SK-N-SH treated with all-trans-retinoic acid at 6 μM for 48 hours (cell line): ENCODE data around the gene ANKRD6.

Experiments
- ATAC-seq: fragments of 200-7000 bp; cut with Tn5 transposase; 3 replicates; pipeline ENCODE4 v1.9.1; 2020; ENCODE audit warnings: mild to moderate bottlenecking, moderate library complexity
- ARNTL ChIP-seq: fragments of 450-650 bp; formaldehyde crosslinking; IDR thresholded peaks from 2 replicates; pipeline ENCODE4 v1.5.0; 2020; ENCODE audit warnings: low read depth, mild to moderate bottlenecking, moderate library complexity, borderline replicate concordance
- BACH2 ChIP-seq: fragments of 250-450 bp; sonication (Bioruptor Pico); IDR thresholded peaks from 2 replicates; pipeline ENCODE4 v1.9.0; 2021; ENCODE audit warnings: mild to moderate bottlenecking, borderline replicate concordance
- CSDC2 ChIP-seq: fragments of 250-450 bp; sonication (Bioruptor Pico); IDR thresholded peaks from 2 replicates; pipeline ENCODE4 v1.5.0; 2020; ENCODE audit warnings: mild to moderate bottlenecking, moderate library complexity
- ESRRG ChIP-seq: fragments of 250-450 bp; sonication (Bioruptor Pico); IDR thresholded peaks from 2 replicates; pipeline ENCODE4 v1.6.1; 2021; ENCODE audit warnings: mild to moderate bottlenecking
- GLIS3 ChIP-seq: fragments of 250-450 bp; sonication (Bioruptor Pico); IDR thresholded peaks from 2 replicates; pipeline ENCODE4 v1.5.0; 2020; ENCODE audit warnings: mild to moderate bottlenecking, moderate library complexity
- ISL1 ChIP-seq: fragments of 250-450 bp; sonication (Bioruptor Pico); IDR thresholded peaks from 2 replicates; pipeline ENCODE4 v2.1.2; 2022; ENCODE audit warnings: mild to moderate bottlenecking, moderate library complexity
- OSR1 ChIP-seq: fragments of 250-450 bp; sonication (Bioruptor Pico); IDR thresholded peaks from 2 replicates; pipeline ENCODE4 v1.8.0; 2022; ENCODE audit warnings: moderate library complexity, mild to moderate bottlenecking, inconsistent platforms
- PPARA ChIP-seq: fragments of 250-450 bp; sonication (Bioruptor Pico); IDR thresholded peaks from 2 replicates; pipeline ENCODE4 v1.5.0; 2020; ENCODE audit warnings: mild to moderate bottlenecking, borderline replicate concordance
- RARB ChIP-seq: fragments of 250-450 bp; sonication (Bioruptor Pico); IDR thresholded peaks from 2 replicates; pipeline ENCODE4 v1.8.0; 2021; ENCODE audit warnings: mild to moderate bottlenecking, moderate library complexity
- SNAI2 ChIP-seq: fragments of 250-450 bp; sonication (Bioruptor Pico); IDR thresholded peaks from 2 replicates; pipeline ENCODE4 v1.5.0; 2020; ENCODE audit warnings: mild to moderate bottlenecking, moderate library complexity
- TCF4 ChIP-seq: fragments of 250-450 bp; sonication (Bioruptor Pico); IDR thresholded peaks from 2 replicates; pipeline ENCODE4 v1.8.0; 2021; ENCODE audit warnings: mild to moderate bottlenecking, moderate library complexity, borderline replicate concordance
- TOX ChIP-seq: fragments of 250-450 bp; sonication (Bioruptor Pico); IDR thresholded peaks from 2 replicates; pipeline ENCODE4 v1.8.0; 2021; ENCODE audit warnings: mild to moderate bottlenecking, moderate library complexity, borderline replicate concordance
- ZC3H10 ChIP-seq: fragments of 250-450 bp; sonication (Bioruptor Pico); IDR thresholded peaks from 2 replicates; pipeline ENCODE4 v1.5.1; 2021; ENCODE audit warnings: mild to moderate bottlenecking, moderate library complexity
- ZFP3 ChIP-seq: fragments of 250-450 bp; sonication (Bioruptor Pico); IDR thresholded peaks from 2 replicates; pipeline ENCODE4 v1.5.0; 2020; ENCODE audit warnings: mild to moderate bottlenecking, moderate library complexity
- ZFP30 ChIP-seq: fragments of 450-650 bp; formaldehyde crosslinking; IDR thresholded peaks from 2 replicates; pipeline ENCODE4 v1.5.0; 2022; ENCODE audit warnings: mild to moderate bottlenecking, moderate library complexity
- ZNF565 ChIP-seq: fragments of 450-650 bp; formaldehyde crosslinking; conservative IDR thresholded peaks from 2 replicates; pipeline ENCODE4 v1.5.0; 2020; ENCODE audit warnings: low read depth, mild to moderate bottlenecking, moderate library complexity
- ZNF70 ChIP-seq: fragments of 450-650 bp; formaldehyde crosslinking; IDR thresholded peaks from 2 replicates; pipeline ENCODE4 v1.5.0; 2020; ENCODE audit warnings: mild to moderate bottlenecking, moderate library complexity
- ZNF8 ChIP-seq: fragments of 450-650 bp; formaldehyde crosslinking; IDR thresholded peaks from 2 replicates; pipeline ENCODE4 v1.5.0; 2020; ENCODE audit warnings: mild to moderate bottlenecking, moderate library complexity
- TF ChIP-seq, protein P1 (sequence below): fragments of 250-450 bp; sonication (Bioruptor Pico); IDR thresholded peaks from 2 replicates; pipeline ENCODE4 v1.8.0; 2020; ENCODE audit warnings: mild to moderate bottlenecking, moderate library complexity, borderline replicate concordance
- TF ChIP-seq, protein P2 (sequence below): fragments of 250-450 bp; sonication (Bioruptor Pico); IDR thresholded peaks from 2 replicates; pipeline ENCODE4 v1.8.0; 2021; ENCODE audit warnings: low read depth, mild to moderate bottlenecking, moderate library complexity, borderline replicate concordance
- TF ChIP-seq, protein P3 (sequence below): fragments of 250-450 bp; sonication (Bioruptor Pico); IDR thresholded peaks from 2 replicates; pipeline ENCODE4 v1.5.1; 2020; ENCODE audit warnings: low read depth, mild to moderate bottlenecking, moderate library complexity

Gene ANKRD6

DNA sequence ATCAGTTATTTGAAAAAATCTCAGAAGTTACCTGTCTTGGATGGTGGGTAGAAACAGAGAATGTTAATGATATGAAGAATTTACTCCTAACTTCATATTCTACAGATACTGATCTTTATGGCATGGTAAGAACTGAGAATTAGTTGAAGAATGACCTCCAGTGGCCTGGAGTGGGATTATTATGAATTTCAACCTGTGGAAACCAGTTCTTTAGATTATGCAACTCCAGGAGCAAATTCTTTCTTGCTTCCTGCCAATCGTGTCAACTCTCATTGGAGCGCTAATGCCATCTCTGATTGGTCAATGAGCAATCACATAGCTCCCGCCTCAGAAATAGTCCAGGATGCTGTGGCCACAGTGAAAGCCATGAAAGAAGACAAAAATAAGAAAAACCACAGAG is 165.0 kb downstream of the ANKRD6 start (continued):
- TF ChIP-seq, protein P1, sequence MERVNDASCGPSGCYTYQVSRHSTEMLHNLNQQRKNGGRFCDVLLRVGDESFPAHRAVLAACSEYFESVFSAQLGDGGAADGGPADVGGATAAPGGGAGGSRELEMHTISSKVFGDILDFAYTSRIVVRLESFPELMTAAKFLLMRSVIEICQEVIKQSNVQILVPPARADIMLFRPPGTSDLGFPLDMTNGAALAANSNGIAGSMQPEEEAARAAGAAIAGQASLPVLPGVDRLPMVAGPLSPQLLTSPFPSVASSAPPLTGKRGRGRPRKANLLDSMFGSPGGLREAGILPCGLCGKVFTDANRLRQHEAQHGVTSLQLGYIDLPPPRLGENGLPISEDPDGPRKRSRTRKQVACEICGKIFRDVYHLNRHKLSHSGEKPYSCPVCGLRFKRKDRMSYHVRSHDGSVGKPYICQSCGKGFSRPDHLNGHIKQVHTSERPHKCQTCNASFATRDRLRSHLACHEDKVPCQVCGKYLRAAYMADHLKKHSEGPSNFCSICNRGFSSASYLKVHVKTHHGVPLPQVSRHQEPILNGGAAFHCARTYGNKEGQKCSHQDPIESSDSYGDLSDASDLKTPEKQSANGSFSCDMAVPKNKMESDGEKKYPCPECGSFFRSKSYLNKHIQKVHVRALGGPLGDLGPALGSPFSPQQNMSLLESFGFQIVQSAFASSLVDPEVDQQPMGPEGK, result no peak
- no peak for TF ChIP-seq ISL1
- TF ChIP-seq GLIS3 (CRISPR knock-in tag), result no peak
- TF ChIP-seq ZNF8, result no peak
- TF ChIP-seq ZC3H10 (CRISPR knock-in tag), result no peak
- no peak for TF ChIP-seq RARB (CRISPR knock-in tag)
- no peak for TF ChIP-seq ARNTL (CRISPR knock-in tag)
- no peak for TF ChIP-seq PPARA (CRISPR knock-in tag)
- TF ChIP-seq TOX (CRISPR knock-in tag), result no peak

DNA sequence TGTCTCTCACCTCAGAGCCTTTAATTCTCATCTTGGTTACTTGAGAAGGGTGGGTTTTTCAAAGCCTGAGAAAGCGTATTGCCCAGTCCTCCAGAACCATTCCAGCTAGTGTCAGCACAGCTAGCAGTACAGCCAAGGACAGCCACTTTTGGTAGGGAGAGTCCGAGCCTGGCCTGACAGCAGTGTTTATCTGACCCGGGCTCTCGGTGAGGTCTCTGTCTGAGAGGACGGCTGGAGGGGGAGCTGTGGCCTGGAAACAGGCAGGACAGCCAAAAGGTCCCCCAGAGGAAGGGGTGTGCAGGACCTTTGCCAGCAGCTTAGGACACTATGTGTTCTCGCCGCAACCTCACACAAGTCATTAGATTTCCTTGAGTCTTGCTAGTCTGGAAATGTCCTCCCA is 166.8 kb downstream of the ANKRD6 start:
- no peak for ATAC-seq
- TF ChIP-seq, protein P1, result no peak
- TF ChIP-seq CSDC2 (CRISPR knock-in tag) (no peak), SNAI2 (CRISPR knock-in tag) (no peak), BACH2 (CRISPR knock-in tag) (no peak), ZFP30 (no peak), ZNF565 (CRISPR knock-in tag) (no peak), ZNF70 (CRISPR knock-in tag) (no peak), ZC3H10 (CRISPR knock-in tag) (no peak), PPARA (CRISPR knock-in tag) (no peak), TOX (CRISPR knock-in tag) (no peak), RARB (CRISPR knock-in tag) (no peak), ZNF8 (no peak), ESRRG (CRISPR knock-in tag) (no peak), TCF4 (CRISPR knock-in tag) (no peak), ARNTL (CRISPR knock-in tag) (no peak), ISL1 (no peak)
- TF ChIP-seq, protein P2, sequence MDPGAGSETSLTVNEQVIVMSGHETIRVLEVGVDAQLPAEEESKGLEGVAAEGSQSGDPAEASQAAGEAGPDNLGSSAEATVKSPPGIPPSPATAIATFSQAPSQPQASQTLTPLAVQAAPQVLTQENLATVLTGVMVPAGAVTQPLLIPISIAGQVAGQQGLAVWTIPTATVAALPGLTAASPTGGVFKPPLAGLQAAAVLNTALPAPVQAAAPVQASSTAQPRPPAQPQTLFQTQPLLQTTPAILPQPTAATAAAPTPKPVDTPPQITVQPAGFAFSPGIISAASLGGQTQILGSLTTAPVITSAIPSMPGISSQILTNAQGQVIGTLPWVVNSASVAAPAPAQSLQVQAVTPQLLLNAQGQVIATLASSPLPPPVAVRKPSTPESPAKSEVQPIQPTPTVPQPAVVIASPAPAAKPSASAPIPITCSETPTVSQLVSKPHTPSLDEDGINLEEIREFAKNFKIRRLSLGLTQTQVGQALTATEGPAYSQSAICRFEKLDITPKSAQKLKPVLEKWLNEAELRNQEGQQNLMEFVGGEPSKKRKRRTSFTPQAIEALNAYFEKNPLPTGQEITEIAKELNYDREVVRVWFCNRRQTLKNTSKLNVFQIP, result no peak
- TF ChIP-seq, protein P3, sequence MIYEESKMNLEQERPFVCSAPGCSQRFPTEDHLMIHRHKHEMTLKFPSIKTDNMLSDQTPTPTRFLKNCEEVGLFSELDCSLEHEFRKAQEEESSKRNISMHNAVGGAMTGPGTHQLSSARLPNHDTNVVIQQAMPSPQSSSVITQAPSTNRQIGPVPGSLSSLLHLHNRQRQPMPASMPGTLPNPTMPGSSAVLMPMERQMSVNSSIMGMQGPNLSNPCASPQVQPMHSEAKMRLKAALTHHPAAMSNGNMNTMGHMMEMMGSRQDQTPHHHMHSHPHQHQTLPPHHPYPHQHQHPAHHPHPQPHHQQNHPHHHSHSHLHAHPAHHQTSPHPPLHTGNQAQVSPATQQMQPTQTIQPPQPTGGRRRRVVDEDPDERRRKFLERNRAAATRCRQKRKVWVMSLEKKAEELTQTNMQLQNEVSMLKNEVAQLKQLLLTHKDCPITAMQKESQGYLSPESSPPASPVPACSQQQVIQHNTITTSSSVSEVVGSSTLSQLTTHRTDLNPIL (CRISPR knock-in tag), result no peak

DNA sequence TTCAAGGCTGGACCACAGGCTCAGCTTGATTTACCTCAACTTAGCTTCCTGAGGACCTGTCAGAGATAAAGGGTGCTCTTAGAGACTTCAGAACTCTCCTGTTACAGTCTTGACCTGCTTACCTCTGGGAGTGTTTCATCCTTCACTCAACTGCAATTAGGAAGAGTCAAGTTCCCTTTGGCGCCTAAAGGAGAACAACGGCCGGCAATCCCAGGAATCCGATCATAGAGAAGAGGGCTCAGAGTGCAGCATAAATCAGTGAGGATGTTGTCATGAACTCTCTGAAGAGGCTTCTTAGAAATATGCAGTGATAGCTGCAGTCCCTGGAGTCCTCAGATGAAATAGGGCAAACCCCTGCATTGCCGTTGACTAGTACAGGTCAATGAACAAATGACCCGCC is 169.2 kb downstream of the ANKRD6 start:
- TF ChIP-seq PPARA (CRISPR knock-in tag) (no peak), CSDC2 (CRISPR knock-in tag) (no peak), ARNTL (CRISPR knock-in tag) (no peak), RARB (CRISPR knock-in tag) (no peak), OSR1 (CRISPR knock-in tag) (no peak), ZNF8 (no peak)
- TF ChIP-seq, all 23 proteins: peak for 0
- ATAC-seq, result no peak

DNA sequence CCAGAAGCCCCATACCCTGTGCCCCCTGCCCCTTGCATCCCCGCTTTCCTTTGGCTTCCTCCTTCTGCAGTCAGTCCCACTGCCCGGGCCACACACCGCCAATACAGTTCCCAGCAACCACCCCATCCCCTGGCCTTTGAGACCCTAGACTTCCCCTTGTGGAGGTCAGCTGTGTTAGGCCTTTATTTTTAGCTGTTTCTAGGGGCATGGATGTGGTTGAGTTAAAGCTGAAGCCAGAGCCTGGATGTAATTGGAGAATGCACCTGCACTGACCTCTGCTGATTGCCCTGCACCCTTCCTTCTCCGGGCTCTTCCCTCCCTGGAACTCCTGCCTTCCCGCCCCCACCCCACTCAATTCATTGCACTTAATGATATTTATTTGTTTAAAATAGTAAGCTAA is 171.7 kb downstream of the ANKRD6 start:
- TF ChIP-seq ZFP30 (no peak), TOX (CRISPR knock-in tag) (no peak), ZFP3 (CRISPR knock-in tag) (no peak), ISL1 (no peak), ESRRG (CRISPR knock-in tag) (no peak), ZC3H10 (CRISPR knock-in tag) (no peak), ZNF70 (CRISPR knock-in tag) (no peak), BACH2 (CRISPR knock-in tag) (no peak)
- TF ChIP-seq, protein P3 (CRISPR knock-in tag), result no peak
- TF ChIP-seq, all 23 proteins: peak for 0

More for the DNA sequence above, 171.7 kb downstream of the ANKRD6 start:
- ATAC-seq, result no peak
